GM11168 (cell line): ENCODE results near the gene FLOT2.
"Not testable (repeated sequence)": the region's sequence is repeated elsewhere in the genome, so short reads cannot be mapped to it uniquely, and the experiment has no call there.

ENCODE experiments used
- in situ Hi-C: fragments of 300-500 bp; cut with MboI; formaldehyde crosslinking; loops from one replicate; pipeline ENCODE4 v1.12.0; 2022; ENCODE audit warnings: low sequenced_read_pairs; ENCODE audit not compliant: unreplicated experiment

FLOT2 gene

DNA sequence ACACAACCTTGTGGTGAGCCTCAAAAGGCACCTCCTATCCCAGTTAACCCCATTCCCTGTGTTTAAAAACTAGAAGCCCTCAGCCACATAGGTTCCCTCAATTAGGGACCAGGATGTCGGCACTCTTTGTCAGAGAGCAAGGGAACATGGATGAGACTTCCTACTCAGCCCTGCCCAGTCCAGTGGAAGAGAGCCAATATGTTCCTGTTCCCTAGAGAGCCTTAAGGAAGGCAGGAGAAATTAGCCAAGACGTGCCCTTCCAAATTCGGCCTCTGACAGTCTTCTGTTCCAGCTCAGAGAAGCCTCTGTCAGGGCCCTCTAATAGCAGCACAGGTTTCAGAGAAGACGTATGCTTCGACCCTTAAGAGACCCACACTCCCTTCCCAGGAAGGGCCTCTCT is 19.9 kb upstream of the FLOT2 start:
- in situ Hi-C loops = no loop called here

DNA sequence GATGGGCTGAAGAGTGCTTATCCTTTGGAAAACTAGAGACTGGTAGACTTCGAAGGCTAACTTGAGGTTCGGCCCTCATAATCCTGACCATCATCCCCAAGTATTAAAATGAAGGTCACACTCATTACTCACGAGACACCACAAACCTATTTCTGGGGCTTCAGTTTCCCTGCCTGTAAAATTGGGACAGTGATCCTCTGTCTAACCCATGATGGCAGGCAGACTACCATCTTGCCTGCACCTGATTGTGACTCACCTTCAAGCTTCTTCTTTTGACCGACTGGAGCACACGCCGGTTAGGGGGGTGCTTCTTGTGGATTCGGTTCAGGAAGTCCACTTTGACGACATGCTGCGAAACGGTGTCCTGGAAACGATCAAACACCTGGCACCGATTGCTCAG is 19.5 kb upstream of the FLOT2 start:
- in situ Hi-C loops = no loop called here

DNA sequence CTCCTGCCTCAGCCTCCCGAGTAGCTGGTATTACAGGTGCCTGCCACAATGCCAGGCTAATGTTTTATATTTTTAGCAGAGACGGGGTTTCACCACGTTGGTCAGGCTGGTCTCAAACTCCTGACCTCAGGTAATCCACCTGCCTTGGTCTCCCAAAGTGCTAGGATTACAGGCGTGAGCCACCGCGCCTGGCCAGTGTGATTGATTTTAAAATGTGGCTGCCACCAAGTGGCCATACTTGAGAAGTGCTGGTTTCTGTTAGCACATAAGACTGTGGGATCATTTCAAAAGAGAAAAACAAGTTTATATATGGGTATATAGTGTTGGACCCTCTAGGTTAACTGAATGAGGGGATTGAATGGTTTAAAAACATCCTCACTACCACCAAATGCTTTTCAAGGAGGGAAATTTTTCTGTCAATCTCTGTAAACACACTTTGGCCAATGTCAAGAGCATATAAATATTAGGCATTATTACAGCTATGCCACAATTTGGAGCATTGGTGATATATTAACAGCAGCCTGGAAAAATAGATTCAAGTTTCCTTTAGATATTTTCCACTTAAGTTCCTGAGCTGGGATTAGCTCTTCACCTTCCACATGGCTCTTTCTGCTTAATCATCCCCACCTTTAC is 18.9 kb upstream of the FLOT2 start:
- in situ Hi-C loops = no loop called here

DNA sequence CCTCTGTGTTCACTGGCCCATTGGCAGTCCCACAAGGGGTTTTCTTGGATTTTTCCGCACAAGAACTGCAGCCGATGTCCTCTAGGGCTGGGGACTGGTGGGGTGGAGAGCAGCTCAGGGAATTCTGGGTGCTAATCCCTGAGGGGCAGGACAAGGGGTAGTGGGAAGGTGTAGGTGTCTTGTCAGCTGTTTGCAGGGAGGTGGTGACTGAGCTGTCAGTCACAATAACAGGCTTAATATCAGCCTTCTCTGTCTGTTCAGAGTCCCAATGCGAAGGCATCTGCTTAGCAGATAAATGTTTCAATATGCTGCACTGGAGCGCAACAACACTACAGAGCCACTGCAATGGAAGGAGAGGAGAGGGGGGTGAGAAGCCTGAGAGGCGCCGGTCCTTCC is 15.4 kb upstream of the FLOT2 start:
- in situ Hi-C loops = no loop called here

DNA sequence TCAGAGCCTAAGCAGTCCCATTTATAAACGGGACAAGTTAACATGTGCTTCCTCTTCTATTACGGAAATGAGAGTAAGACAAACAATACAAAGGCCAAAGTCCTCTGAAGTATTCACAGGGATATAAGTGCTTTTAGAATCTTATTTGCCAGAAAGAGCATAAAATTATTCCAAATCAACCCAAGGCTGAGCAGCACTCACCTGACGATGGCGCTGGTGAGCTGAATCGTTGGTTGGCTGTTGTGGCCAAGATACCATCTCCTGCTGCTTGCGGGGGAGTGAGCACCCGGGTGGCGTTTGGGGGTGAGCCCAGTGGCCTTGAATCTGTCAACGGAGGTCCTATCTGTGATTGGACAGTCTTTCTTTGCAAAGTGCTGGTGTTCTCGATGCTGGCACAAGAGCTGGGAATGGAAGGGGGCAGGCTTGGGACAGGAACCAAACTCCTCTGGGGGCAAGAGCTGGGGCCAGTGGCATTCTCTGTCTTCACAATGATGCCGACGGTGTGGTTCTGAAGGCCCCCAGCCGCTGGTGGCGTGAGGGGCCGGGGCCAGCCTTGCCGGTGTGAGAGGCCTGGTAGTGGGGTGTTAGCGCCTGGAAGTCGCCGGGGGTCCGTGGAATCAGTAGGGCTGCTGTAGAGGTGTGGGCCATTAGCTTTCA is 14.9 kb upstream of the FLOT2 start:
- in situ Hi-C loops = no loop called here

DNA sequence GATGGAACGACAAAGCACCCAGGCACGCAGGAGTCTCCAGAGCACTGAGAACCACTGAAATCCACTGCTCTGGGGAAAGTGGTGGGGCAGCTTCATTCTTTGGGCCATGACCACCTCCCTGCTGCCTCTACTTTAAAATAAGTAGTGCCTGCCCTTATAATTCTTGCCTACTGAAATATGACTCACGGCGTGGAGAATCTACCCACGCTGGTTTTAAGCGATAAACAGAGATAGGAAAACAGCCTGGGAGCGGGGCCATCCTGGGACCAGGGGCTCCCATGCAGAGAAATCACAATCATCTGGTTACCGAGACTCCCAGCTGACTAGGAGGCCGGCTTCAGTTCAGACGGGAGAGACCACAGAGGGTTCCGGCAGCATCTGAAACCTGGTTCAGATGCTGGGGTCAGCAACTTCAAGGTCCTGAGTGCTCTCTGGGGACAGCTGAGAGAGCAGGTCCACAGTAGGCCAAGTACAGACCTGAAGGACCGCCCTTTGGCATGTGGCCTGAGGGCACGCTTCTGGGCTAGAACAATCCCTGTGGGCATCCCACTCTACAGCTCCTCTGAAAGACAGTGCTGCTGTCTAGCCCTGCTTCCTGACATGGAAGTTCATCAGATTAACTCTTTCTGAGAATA is 14.0 kb upstream of the FLOT2 start:
- in situ Hi-C loops = no loop called here

DNA sequence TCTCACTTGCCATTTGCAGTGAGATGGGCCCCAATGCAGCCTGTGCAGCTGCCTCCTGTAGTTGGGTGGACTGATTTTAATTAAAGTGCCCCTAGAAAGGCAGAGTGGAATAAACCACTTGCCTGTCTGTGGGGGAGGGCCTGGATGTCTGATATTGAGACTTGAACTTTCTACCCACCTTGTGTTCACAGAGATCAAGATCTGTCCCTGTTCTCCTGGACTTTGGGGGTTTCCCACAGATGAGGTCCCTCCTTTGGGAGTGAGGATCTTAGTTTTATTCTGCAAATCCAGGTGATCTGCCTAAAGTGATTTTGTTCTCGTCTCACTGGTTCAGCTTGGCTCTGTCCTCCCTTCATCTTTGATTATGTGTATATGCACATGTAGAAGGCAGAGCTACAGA is 13.0 kb upstream of the FLOT2 start:
- in situ Hi-C loops = no loop called here

DNA sequence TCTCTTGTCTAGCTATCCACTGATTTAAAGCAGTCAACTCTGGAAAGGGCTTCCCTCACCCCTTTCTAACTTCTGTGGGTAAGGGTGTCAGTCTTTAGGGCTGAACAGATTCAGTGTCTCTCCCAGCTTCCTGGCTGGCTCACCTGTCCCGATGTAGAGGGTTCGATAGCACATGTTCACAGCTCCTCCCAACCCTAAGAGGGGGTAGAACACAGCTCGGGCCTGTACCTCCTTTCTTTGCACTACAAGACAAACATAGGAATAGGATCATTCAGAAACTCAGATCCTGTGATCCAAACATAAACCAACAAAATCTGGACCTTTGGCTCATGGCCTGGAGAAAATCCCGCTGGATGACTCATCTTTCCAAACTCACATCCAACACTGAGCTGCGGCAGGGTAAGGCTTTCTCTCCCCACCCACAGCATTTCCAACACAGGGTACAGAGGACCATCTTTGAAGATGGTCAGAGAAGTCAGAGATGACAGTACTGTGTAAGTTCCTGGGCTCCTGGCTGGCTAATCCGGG is 11.2 kb upstream of the FLOT2 start:
- in situ Hi-C loops = no loop called here

DNA sequence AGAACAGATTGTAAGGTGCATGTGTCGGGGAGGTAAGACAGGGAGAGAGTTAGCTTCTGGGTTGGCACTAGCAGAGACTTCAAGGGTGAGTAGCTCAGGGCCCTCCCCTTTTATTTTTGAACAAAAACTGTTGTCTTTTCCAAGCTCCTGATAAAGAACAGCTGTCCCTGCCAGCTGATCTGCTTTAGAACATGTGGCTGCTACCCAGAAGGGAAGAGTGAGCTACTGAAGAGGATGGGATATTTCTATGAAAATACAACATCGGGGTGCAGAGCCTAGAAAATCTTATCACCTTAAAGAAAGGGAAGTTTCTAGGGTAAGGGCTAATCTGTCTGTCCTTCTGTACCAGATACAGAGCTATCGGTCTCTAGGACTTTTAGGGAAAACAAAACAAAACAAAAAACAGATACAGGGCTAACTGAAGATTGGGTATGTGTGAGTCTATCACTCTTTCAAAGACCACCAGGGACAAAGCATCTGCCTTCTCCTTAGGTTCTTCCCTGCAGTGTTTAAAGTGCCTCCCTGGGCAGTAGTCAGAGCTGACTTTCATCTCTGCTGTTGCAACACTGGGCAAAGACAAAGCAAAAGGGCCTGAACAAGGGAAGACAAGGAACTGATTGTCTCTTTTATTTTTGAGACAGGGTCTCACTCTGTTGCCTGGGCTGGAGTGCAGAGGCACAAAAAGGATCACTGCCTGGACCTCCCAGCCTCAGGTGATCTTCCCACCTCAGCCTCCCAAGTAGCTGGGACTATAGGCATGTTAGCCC is 10.4 kb upstream of the FLOT2 start:
- in situ Hi-C loops = no loop called here

DNA sequence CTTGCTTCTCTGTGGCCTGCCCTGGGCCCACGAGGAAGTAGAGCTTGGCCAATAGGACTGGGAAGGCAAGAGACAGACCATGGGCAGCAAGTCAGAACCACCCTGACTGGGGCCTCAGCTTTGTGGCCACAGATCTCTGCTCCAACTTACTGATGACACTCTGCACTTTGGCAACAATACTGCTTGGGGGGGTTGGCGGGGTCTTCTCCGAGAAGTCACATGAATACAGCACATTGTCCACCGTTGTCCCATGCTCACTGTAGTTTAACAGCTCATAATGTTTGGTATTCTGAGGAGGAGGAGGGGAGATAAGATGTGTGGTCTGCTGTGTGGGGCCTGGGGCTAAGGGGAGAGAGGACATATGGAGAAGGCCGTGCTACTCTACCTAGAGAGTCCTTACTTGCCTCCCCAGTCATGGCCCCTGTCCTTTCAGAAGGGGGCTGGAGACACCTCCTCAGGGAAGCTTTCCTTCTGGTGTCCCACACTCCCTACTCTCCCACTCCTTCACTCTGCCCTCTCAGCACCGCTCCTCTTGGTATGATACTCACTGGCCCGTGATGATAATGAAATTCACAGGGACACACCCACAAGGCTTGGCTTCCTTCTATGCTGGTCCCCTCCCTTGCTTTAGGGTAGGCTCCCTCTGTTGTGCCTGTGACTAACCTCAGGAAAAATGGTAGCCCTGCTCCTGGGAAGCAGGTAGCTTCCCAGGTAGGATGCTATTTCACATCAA is 9.3 kb upstream of the FLOT2 start:
- in situ Hi-C loops = no loop called here

DNA sequence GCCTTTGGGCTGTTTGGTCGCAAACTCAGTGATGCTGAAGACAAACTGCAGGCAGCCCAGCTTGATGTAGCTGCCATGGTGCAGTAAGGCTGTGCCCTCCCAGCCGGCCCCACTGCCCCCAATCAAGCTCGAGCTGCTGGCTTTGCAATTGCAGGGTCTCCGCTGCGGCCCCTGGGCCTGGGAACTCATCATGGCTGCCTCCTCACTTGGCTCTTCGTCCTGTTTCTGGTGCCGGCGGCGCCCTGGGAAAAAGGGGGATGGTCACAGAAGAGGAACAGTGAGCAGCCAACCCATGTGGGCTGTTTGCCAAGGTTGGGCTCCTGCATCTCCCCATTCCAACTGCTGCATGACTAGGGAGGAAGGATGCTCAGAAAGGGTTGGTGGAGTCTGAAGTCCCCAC is 8.7 kb upstream of the FLOT2 start:
- in situ Hi-C loops = no loop called here

DNA sequence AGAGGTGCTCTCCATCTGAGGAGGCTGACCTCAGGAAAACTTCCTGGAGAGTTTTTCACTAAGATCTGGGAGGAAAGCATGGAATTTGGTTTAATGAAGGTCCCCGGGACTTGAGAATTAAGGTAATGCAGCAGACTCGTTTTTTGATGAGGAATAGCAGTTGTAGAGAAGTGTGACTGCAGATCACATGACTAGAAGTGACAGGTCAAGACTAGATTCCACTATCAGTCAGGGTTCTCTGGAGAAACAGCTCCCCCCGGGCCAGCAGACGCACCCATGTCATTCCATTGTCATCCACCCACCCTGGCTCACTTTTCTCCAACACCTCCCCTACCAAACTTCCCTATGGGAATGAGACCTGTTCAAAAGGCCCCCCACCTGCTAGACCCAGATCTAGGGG is 7.3 kb upstream of the FLOT2 start:
- in situ Hi-C loops = no loop called here

DNA sequence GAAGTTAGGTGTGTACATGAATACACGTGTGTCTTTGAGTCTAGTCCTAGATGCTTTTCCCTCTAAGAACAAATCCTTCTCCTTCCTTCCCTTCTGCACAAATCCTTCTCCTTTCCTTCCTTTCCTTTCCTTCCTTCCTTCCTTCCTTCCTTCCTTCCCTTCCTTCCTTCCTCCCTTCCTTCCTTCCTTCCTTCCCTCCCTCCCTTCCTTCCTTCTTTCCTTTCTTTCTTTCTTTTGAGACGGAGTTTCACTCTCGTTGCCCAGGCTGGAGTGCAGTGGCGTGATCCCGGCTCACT is 6.0 kb upstream of the FLOT2 start:
- in situ Hi-C loops = not testable (repeated sequence)

DNA sequence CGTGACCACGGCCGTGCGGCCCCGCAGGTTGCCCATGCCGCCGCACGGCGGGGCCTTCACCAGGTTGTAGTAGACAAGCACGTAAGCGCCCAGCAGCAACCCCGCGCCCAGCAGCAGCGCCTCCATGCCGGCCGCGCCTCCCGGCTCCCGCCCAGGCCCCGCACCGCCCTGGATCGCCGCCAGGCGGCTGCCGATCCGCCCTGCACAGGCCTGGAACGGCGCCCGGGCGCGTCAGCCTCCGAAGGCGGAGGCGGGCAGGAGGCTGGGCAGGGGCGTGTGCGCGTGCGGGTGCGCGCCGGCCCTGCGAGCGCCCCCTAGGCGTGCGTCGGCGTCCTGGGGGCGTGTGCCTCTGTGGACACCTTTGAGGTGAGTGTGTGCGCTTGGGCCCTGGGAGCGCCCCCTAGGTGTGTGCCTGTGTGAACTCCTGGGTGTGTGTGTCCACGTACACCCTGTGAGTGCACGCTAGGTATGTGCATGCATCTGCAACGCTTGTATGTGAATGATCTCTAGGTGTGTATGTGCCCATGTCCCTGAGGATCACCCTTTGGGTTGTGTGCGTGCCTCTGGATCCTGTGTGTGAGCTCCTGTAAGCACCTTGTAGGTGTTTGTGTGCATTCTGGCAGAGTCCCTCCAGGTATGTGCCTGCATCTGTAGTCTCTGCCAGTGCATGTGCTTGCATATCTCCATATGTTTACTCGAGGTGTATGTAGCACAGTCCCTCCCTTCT is 5.4 kb upstream of the FLOT2 start, which contains the start of gene DHRS13:
Gene DHRS13 (minus strand): TSS at position 261 of the 727 bp plus-strand sequence. CDS start 135 bp downstream, at position 126.
- in situ Hi-C loops = no loop called here

DNA sequence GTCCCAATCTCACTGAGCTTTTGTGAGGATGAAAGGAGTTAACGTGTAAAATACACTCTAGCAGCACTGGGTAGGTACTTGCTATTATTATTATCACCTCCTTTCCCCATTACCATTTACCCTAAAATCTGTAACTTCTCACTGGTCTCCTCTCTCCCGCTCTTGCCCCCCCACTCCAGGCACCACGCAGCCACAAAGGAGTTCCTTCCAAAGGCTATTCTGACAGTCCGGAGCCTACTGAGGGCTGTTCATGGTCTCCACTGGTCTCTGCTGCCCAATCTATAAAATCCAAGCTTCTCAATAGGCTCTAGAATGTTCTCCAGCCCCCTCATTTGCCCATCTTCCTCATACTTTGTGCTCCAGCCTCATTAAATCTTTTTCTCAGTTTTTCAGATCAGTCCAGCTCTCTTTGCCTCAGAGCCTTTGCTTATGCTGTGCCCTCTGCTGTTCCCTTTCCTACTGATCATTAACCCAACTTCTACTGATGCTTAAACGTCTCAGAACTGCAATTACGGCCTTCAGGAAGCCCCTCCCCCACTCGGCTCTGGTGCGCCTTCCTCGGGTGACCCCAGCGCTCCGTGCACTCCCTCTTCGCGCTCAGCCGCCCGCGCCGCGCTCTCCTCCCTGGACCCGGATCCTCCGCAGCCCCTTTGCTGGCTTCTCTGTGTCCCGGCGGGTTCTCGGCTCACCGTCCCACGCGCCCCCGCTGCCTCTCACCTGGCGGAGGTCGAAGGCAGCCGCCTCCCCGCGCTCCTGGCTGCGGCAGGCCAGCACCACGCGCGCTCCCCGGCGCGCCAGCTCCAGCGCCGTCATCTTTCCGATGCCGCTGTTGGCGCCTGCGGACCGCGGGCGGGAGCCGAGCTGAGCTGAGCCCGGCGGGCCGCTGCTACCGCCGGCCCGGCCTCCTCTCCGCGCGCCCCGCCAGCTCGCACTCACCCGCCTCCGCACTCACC is 4.6 kb upstream of the FLOT2 start:
- in situ Hi-C loops = no loop called here

DNA sequence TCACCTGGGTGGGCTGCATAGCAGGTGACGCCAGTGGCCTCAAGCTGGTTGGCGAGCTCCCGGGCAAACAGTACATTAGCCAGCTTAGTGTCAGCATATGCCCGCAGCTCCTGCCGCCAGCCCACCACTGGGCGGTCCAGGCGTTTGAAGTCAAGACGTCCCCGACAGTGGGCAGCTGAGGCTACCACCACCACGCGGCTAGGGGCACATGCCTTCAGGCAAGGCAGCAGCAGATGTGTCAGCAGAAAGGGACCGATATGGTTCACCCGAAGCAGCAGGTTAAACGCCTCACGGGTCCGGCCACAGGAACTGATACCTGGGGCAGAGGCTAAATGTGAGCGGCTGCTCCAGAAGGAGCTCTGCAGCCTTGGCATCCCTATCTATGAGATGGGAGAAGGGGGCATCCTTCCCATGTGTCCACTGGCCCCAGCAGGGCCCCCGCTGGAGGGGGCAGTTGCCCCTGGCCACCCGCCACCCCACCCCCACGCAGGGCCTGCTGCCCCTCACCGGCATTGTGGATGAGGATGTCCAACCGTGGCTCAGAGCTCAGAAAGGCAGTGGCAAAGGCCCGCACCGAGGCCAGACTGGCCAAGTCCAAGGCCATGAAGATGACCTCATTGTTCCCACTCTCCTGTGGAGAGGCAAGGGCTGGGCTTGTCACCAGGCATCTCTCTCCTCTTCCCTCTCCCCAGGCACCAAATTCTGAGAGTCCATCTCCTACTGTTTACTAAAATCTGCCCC is 3.6 kb upstream of the FLOT2 start:
- in situ Hi-C loops = no loop called here

DNA sequence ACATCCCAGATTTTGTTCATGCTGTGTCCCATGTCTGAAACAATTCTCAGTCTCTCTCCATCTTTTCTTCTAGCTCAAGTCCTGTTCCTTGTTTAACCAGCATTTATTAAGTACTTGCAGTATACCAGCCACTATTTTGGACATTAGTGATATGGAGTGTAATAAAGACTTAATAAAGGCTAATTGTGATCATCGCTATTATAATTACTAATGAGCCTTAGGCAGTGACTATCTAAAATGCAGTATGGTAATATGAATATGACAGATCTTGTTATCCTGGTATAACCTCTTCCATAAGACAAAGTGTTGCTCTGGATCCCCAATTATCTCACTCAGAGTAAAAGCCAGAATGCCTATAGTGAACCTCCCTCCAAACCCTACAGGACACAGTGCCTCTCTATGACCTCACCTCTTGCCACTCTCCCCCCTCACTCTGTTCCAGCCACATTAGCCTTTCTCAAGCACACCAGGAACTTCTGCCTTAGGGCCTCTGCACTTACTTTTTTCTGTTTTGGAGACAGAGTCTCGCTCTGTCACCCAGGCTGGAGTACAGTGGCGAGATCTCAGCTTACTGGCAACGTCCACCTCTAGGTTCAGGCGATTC is 1.8 kb upstream of the FLOT2 start:
- in situ Hi-C loops = loop anchor here (10.0 kb wide), 1 partner anchor 135 kb away; no protein-coding TSS in a partner anchor
